Neural cell (in vitro differentiated cells): Measurements from ENCODE around the gene CHST8. TPM values are rescaled to one million over a fixed set of nuclear protein-coding genes. Genes with fewer than 3 reads are reported as not detected.

ENCODE experiments used
- H2AFZ ChIP-seq: fragments of 200-600, 300-800 bp; sonication (generic), shearing (Covaris generic); 2 replicates; pipeline ENCODE4 v1.6.0; 2014; ENCODE audit warnings: low read depth, mild to moderate bottlenecking, antibody characterized with exemption, low read length, moderate library complexity
- H3F3A ChIP-seq: fragments of 200-600 bp; shearing (Covaris generic); 2 replicates; pipeline ENCODE4 v1.6.1; 2016; ENCODE audit warnings: mild to moderate bottlenecking, moderate library complexity, mixed read lengths, antibody characterized with exemption, low read length; ENCODE audit not compliant: insufficient read depth, poor library complexity, severe bottlenecking
- H3K27ac ChIP-seq: fragments of 200-600, 300-800 bp; sonication (generic), shearing (Covaris generic); 2 replicates; pipeline ENCODE4 v1.5.1; 2014; ENCODE audit warnings: mild to moderate bottlenecking, low read length, moderate library complexity
- H3K27me3 ChIP-seq: fragments of 300-800, 200-600 bp; sonication (generic), shearing (Covaris generic); 2 replicates; pipeline ENCODE4 v1.6.0; 2014; ENCODE audit warnings: mild to moderate bottlenecking, low read depth, low read length, moderate library complexity; ENCODE audit not compliant: insufficient read depth
- H3K36me3 ChIP-seq: fragments of 300-800, 200-600 bp; sonication (generic), shearing (Covaris generic); 2 replicates; pipeline ENCODE4 v1.5.1; 2014; ENCODE audit warnings: mild to moderate bottlenecking, antibody characterized with exemption, low read length, moderate library complexity; ENCODE audit not compliant: insufficient read depth
- H3K4me2 ChIP-seq: fragments of 300-800, 200-600 bp; sonication (generic), shearing (Covaris generic); 2 replicates; pipeline ENCODE4 v1.6.0; 2014; ENCODE audit warnings: mild to moderate bottlenecking, low read length
- H3K4me3 ChIP-seq: fragments of 300-800, 200-600 bp; sonication (generic), shearing (Covaris generic); 2 replicates; pipeline ENCODE4 v1.5.1; 2014; ENCODE audit warnings: mild to moderate bottlenecking, low read length, moderate library complexity
- H3K79me2 ChIP-seq: fragments of 200-600 bp; shearing (Covaris generic); replicated peaks from 2 replicates; pipeline ENCODE4 v1.6.0; 2014; ENCODE audit warnings: mild to moderate bottlenecking, low read length, moderate library complexity; ENCODE audit not compliant: insufficient read depth
- H3K9ac ChIP-seq: fragments of 300-800, 200-600 bp; sonication (generic), shearing (Covaris generic); 2 replicates; pipeline ENCODE4 v1.6.1; 2016; ENCODE audit warnings: mild to moderate bottlenecking, low read length, mixed read lengths
- H3K9me2 ChIP-seq: fragments of 200-600 bp; shearing (Covaris generic); 2 replicates; pipeline ENCODE4 v1.6.1; 2016; ENCODE audit warnings: mild to moderate bottlenecking, low read length, mixed read lengths; ENCODE audit not compliant: insufficient read depth
- H3K9me3 ChIP-seq: fragments of 200-600, 300-800 bp; sonication (generic), shearing (Covaris generic); 2 replicates; pipeline ENCODE4 v1.6.1; 2016; ENCODE audit warnings: mild to moderate bottlenecking, mixed run types, low read length, moderate library complexity, mixed read lengths
- H4K20me1 ChIP-seq: fragments of 200-600 bp; shearing (Covaris generic); 2 replicates; pipeline ENCODE4 v1.6.1; 2016; ENCODE audit warnings: mild to moderate bottlenecking, mixed run types; ENCODE audit not compliant: insufficient read depth
- EP300 ChIP-seq: fragments of 450-650 bp; conservative IDR thresholded peaks from 2 replicates; pipeline ENCODE4 v1.6.1; 2014; ENCODE audit warnings: antibody characterized with exemption, mild to moderate bottlenecking, moderate library complexity; ENCODE audit not compliant: poor library complexity, severe bottlenecking
- EZH2 ChIP-seq: fragments of 200-600, 300-800 bp; shearing (Covaris generic), sonication (generic); IDR thresholded peaks from 2 replicates; pipeline ENCODE4 v1.6.1; 2014; ENCODE audit warnings: antibody characterized with exemption, low read length, borderline replicate concordance, mild to moderate bottlenecking; ENCODE audit not compliant: insufficient read depth, poor library complexity, severe bottlenecking
- MXI1 ChIP-seq: fragments of 450-650 bp; conservative IDR thresholded peaks from 2 replicates; pipeline ENCODE4 v1.6.1; 2014; ENCODE audit warnings: antibody characterized with exemption, mild to moderate bottlenecking; ENCODE audit not compliant: poor library complexity, severe bottlenecking
- POLR2AphosphoS5 ChIP-seq: IDR thresholded peaks from 2 replicates; pipeline ENCODE4 v1.6.1; 2012
- RAD21 ChIP-seq: fragments of 450-650 bp; conservative IDR thresholded peaks from 2 replicates; pipeline ENCODE4 v1.6.1; 2014; ENCODE audit warnings: antibody characterized with exemption, mild to moderate bottlenecking, moderate library complexity
- SMC3 ChIP-seq: fragments of 450-650 bp; conservative IDR thresholded peaks from 2 replicates; pipeline ENCODE4 v1.6.1; 2014; ENCODE audit warnings: antibody characterized with exemption, mild to moderate bottlenecking, moderate library complexity; ENCODE audit not compliant: poor library complexity
- TAF1 ChIP-seq: IDR thresholded peaks from 2 replicates; pipeline ENCODE4 v1.6.1; 2012; ENCODE audit warnings: low read depth
- polyA plus RNA-seq: library from polyadenylated mRNA; depleted of rRNA; stranded (reverse); fragments of >200 nt; gene quantifications from 2 replicates; pipeline ENCODE4 v1.2.3, GENCODE V29; 2014
- TF ChIP-seq, protein P1 (sequence below): fragments of 450-650 bp; IDR thresholded peaks from 2 replicates; pipeline ENCODE4 v1.5.1; 2014; ENCODE audit warnings: antibody characterized with exemption, mild to moderate bottlenecking, moderate library complexity; ENCODE audit not compliant: poor library complexity, severe bottlenecking
- TF ChIP-seq, protein P2 (sequence below): IDR thresholded peaks from 2 replicates; pipeline ENCODE4 v1.6.1; 2012; ENCODE audit warnings: borderline replicate concordance

Gene CHST8
- polyA plus RNA-seq, 1 donor from 2014 or later = 7.1 TPM

DNA sequence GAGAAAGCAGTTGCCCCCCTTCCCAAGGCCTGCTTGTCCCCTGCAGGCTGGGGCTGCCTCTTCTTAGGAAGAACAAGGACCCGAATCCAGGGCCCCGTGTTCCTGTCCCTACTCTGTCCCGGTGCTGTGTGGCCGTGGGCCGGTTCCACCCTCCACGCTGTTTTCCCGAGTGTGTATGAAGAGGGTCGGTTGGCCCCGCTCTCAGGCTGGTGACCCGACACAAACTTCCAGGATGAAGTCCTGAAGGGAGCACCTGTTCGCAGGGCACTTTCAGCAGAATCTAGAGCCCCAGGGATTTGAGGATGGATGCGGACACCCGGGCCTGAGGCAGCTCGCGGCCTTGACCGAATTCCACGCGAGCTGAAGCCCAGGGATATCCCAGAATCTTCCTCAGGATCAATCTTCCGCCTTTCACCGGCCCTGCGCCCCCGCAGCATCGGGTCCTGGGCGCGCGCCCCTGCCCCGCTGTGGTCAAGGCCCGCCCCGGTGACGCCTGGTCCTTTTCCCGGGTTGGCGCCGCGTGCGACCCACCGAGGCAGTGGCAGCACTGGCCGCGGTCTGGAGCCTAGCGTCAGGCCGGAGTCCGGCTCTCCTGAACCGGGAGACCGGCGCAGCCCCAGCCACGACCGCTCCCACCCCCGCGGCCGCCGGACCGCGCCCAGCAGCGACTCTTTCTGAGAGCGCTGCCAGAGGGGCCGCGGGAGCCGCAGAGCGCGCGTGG, 528 bp upstream of the CHST8 start:
- Histone ChIP-seq H3K4me3 (peak overlapping the region; percentile 61), H3K27me3 (peaks cover 79% of the 10 kb centered on the region), H3K9ac (no peak overlapping the region), H3K9me3 (no peaks in the 10 kb centered on the region), H2AFZ (no peak overlapping the region), H3K9me2 (no peaks in the 10 kb centered on the region), H3K27ac (no peak overlapping the region), H3K79me2 (no peaks in the 10 kb centered on the region), H3K36me3 (no peaks in the 10 kb centered on the region), H3K4me2 (no peak overlapping the region), H3F3A (no peaks in the 10 kb centered on the region), H4K20me1 (no peaks in the 10 kb centered on the region)
- TF ChIP-seq TAF1 = no peak
- TF ChIP-seq RAD21 = no peak
- TF ChIP-seq MXI1 = no peak
- no peak for TF ChIP-seq POLR2AphosphoS5
- TF ChIP-seq, protein P1, sequence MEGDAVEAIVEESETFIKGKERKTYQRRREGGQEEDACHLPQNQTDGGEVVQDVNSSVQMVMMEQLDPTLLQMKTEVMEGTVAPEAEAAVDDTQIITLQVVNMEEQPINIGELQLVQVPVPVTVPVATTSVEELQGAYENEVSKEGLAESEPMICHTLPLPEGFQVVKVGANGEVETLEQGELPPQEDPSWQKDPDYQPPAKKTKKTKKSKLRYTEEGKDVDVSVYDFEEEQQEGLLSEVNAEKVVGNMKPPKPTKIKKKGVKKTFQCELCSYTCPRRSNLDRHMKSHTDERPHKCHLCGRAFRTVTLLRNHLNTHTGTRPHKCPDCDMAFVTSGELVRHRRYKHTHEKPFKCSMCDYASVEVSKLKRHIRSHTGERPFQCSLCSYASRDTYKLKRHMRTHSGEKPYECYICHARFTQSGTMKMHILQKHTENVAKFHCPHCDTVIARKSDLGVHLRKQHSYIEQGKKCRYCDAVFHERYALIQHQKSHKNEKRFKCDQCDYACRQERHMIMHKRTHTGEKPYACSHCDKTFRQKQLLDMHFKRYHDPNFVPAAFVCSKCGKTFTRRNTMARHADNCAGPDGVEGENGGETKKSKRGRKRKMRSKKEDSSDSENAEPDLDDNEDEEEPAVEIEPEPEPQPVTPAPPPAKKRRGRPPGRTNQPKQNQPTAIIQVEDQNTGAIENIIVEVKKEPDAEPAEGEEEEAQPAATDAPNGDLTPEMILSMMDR = no peak
- TF ChIP-seq EP300 = no peak
- TF ChIP-seq, protein P2, sequence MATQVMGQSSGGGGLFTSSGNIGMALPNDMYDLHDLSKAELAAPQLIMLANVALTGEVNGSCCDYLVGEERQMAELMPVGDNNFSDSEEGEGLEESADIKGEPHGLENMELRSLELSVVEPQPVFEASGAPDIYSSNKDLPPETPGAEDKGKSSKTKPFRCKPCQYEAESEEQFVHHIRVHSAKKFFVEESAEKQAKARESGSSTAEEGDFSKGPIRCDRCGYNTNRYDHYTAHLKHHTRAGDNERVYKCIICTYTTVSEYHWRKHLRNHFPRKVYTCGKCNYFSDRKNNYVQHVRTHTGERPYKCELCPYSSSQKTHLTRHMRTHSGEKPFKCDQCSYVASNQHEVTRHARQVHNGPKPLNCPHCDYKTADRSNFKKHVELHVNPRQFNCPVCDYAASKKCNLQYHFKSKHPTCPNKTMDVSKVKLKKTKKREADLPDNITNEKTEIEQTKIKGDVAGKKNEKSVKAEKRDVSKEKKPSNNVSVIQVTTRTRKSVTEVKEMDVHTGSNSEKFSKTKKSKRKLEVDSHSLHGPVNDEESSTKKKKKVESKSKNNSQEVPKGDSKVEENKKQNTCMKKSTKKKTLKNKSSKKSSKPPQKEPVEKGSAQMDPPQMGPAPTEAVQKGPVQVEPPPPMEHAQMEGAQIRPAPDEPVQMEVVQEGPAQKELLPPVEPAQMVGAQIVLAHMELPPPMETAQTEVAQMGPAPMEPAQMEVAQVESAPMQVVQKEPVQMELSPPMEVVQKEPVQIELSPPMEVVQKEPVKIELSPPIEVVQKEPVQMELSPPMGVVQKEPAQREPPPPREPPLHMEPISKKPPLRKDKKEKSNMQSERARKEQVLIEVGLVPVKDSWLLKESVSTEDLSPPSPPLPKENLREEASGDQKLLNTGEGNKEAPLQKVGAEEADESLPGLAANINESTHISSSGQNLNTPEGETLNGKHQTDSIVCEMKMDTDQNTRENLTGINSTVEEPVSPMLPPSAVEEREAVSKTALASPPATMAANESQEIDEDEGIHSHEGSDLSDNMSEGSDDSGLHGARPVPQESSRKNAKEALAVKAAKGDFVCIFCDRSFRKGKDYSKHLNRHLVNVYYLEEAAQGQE = no peak
- no peak for TF ChIP-seq EZH2

GRCh38 chr19:33622505-33622808, 704 bp downstream of the CHST8 start:
- Histone ChIP-seq H3K9me3 (no peaks in the 10 kb centered on the region), H3K27me3 (peaks cover 82% of the 10 kb centered on the region), H3K27ac (no peak overlapping the region), H3K9ac (peak overlapping the region; percentile 60), H4K20me1 (no peaks in the 10 kb centered on the region), H2AFZ (no peak overlapping the region), H3K9me2 (no peaks in the 10 kb centered on the region), H3K4me3 (peak overlapping the region; percentile 85), H3K4me2 (peak overlapping the region; percentile 73), H3K36me3 (no peaks in the 10 kb centered on the region), H3K79me2 (no peaks in the 10 kb centered on the region), H3F3A (no peaks in the 10 kb centered on the region)
- TF ChIP-seq, protein P2 = no peak
- TF ChIP-seq EZH2 = no peak
- no peak for TF ChIP-seq RAD21
- TF ChIP-seq MXI1 = no peak
- no peak for TF ChIP-seq SMC3
- no peak for TF ChIP-seq TAF1
- TF ChIP-seq POLR2AphosphoS5 = no peak
- TF ChIP-seq, protein P1 = no peak
- TF ChIP-seq EP300 = no peak
